ENCODE measurements around the gene SIL1. TPM values are rescaled to one million over a fixed set of nuclear protein-coding genes. Genes with fewer than 3 reads are reported as not detected.

SIL1 gene
- total RNA-seq, 2 donors from 2014 or later: 69.9 to 75.6 TPM

GRCh38 chr5:139241139-139241538 is 43.0 kb upstream of the SIL1 start:
- no peak for DNase-seq (ENCODE audit: low spot score)
- Histone ChIP-seq H3K4me1 (replicated peaks) (no peaks in the 10 kb centered on the region), H3K27me3 (replicated peaks; ENCODE audit: insufficient read depth) (no peaks in the 10 kb centered on the region), H3K4me3 (no peak overlapping the region), H3K9me3 (no peaks in the 10 kb centered on the region), H3K36me3 (no peaks in the 10 kb centered on the region), H3K27ac (no peak overlapping the region)
- WGBS: 74% methylated on average over 4 of the region's 4 CpGs
- TF ChIP-seq POLR2A (IDR thresholded peaks at IDR 0.05): no peak
- no peak for TF ChIP-seq CTCF (IDR thresholded peaks at IDR 0.05)
- no peak for TF ChIP-seq POLR2AphosphoS5 (IDR thresholded peaks at IDR 0.05)
- intact Hi-C loops (cut with DNase I): no loop called here

- no peak for TF ChIP-seq POLR2AphosphoS5 (IDR thresholded peaks at IDR 0.05)
- no peak for TF ChIP-seq POLR2A (IDR thresholded peaks at IDR 0.05)
- no peak for TF ChIP-seq CTCF (IDR thresholded peaks at IDR 0.05)
- H3K27me3 ChIP-seq (replicated peaks; ENCODE audit: insufficient read depth): no peaks in the 10 kb centered on the region
- intact Hi-C loops (cut with DNase I): no loop called here
- no peaks in the 10 kb centered on the region for H3K4me1 ChIP-seq (replicated peaks)
- no peaks in the 10 kb centered on the region for H3K36me3 ChIP-seq
- H3K4me3 ChIP-seq: no peak overlapping the region
- 92% methylated on average over 1 of the region's 1 CpG for WGBS
- no peak overlapping the region for H3K27ac ChIP-seq
- DNase-seq (ENCODE audit: low spot score): no peak
- H3K9me3 ChIP-seq: no peaks in the 10 kb centered on the region
Measured at GRCh38 chr5:139236479-139236878, 38.3 kb upstream of the SIL1 start.

GRCh38 chr5:139232147-139232724 is 34.1 kb upstream of the SIL1 start:
- H3K4me3 ChIP-seq: no peak overlapping the region
- no peak for DNase-seq (ENCODE audit: low spot score)

GRCh38 chr5:139228201-139228803 is 30.1 kb upstream of the SIL1 start:
- no peaks in the 10 kb centered on the region for H3K27me3 ChIP-seq (replicated peaks; ENCODE audit: insufficient read depth)
- H3K4me3 ChIP-seq: no peak overlapping the region
- H3K9me3 ChIP-seq: no peaks in the 10 kb centered on the region
- no peak for DNase-seq (ENCODE audit: low spot score)
- TF ChIP-seq POLR2AphosphoS5 (IDR thresholded peaks at IDR 0.05) (no peak), CTCF (IDR thresholded peaks at IDR 0.05) (no peak), POLR2A (IDR thresholded peaks at IDR 0.05) (no peak)
- no peaks in the 10 kb centered on the region for H3K36me3 ChIP-seq
- no peaks in the 10 kb centered on the region for H3K4me1 ChIP-seq (replicated peaks)
- no peak overlapping the region for H3K27ac ChIP-seq
- intact Hi-C loops (cut with DNase I): no loop called here
- WGBS: 100% methylated on average over 1 of the region's 1 CpG

More at GRCh38 chr5:139232147-139232724, 34.1 kb upstream of the SIL1 start:
- H3K9me3 ChIP-seq: no peaks in the 10 kb centered on the region
- 64% methylated on average over 6 of the region's 6 CpGs for WGBS
- H3K36me3 ChIP-seq: no peaks in the 10 kb centered on the region
- intact Hi-C loops (cut with DNase I): no loop called here
- no peak overlapping the region for H3K27ac ChIP-seq
- TF ChIP-seq CTCF (IDR thresholded peaks at IDR 0.05) (no peak), POLR2AphosphoS5 (IDR thresholded peaks at IDR 0.05) (no peak), POLR2A (IDR thresholded peaks at IDR 0.05) (no peak)
- H3K27me3 ChIP-seq (replicated peaks; ENCODE audit: insufficient read depth): no peaks in the 10 kb centered on the region
- H3K4me1 ChIP-seq (replicated peaks): no peaks in the 10 kb centered on the region

GRCh38 chr5:139226131-139226530 is 28.0 kb upstream of the SIL1 start:
- no peaks in the 10 kb centered on the region for H3K36me3 ChIP-seq
- peak; percentile 15 for DNase-seq (ENCODE audit: low spot score)
- TF ChIP-seq CTCF (IDR thresholded peaks at IDR 0.05) (no peak), POLR2AphosphoS5 (IDR thresholded peaks at IDR 0.05) (peak; percentile 25)
- no peak overlapping the region for H3K27ac ChIP-seq
- H3K4me1 ChIP-seq (replicated peaks): no peaks in the 10 kb centered on the region
- no peak overlapping the region for H3K4me3 ChIP-seq
- intact Hi-C loops (cut with DNase I): no loop called here
- no peaks in the 10 kb centered on the region for H3K27me3 ChIP-seq (replicated peaks; ENCODE audit: insufficient read depth)
- H3K9me3 ChIP-seq: no peaks in the 10 kb centered on the region
- 78% methylated on average over 2 of the region's 2 CpGs for WGBS
